ENCODE data around the gene SLC25A24.

DNA sequence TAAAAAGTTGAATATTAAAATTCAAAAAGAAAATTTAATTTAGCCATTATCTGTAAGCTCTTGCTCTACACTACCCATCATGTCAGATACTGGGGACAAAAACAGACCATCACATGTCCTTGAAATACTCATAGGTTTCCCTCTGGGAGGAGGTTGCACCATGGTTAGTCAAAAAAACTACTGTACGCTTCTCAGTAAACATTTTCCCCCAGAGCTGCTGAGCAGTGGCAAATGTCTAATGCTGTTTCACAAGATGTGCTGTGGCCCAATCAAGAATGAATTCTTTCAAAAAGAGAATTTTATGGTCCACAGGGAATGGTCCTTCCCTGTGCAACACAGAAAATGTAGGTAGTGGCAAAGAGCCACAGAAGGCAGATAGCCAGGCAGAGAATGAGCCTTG, 6.1 kb downstream of the SLC25A24 start:
- TF ChIP-seq, protein P1, sequence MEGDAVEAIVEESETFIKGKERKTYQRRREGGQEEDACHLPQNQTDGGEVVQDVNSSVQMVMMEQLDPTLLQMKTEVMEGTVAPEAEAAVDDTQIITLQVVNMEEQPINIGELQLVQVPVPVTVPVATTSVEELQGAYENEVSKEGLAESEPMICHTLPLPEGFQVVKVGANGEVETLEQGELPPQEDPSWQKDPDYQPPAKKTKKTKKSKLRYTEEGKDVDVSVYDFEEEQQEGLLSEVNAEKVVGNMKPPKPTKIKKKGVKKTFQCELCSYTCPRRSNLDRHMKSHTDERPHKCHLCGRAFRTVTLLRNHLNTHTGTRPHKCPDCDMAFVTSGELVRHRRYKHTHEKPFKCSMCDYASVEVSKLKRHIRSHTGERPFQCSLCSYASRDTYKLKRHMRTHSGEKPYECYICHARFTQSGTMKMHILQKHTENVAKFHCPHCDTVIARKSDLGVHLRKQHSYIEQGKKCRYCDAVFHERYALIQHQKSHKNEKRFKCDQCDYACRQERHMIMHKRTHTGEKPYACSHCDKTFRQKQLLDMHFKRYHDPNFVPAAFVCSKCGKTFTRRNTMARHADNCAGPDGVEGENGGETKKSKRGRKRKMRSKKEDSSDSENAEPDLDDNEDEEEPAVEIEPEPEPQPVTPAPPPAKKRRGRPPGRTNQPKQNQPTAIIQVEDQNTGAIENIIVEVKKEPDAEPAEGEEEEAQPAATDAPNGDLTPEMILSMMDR (IDR thresholded peaks at IDR 0.05): no peak
- TF ChIP-seq POLR2A (IDR thresholded peaks at IDR 0.05): no peak
